GM19240 (cell line): ENCODE results near the gene MTARC1.

Experiments
- DNase-seq: peaks from one replicate; pipeline ENCODE4 v3.0.0; 2011; ENCODE audit warnings: low spot score; ENCODE audit not compliant: insufficient read length

MTARC1 gene

DNA sequence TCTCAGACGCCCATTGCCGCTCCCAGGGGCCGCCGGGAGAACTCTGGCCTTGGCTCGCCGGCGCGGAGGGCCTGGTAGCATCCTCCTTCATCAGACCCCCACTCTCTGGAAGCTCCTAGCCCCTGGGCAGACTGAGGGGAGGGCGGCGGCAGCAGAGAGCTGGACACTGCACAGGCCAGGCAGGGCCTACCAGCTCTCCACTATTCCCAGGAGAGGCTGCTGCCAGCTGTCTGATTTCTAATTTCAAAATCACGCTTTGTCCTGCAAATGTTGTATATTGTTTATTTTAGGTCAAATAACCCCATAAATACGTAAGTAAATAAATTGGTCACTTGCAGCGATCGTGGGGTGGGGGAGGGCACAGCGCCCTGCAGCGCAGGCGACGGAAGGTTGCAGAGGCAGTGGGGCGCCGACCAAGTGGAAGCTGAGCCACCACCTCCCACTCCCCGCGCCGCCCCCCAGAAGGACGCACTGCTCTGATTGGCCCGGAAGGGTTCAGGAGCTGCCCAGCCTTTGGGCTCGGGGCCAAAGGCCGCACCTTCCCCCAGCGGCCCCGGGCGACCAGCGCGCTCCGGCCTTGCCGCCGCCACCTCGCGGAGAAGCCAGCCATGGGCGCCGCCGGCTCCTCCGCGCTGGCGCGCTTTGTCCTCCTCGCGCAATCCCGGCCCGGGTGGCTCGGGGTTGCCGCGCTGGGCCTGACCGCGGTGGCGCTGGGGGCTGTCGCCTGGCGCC, at the start of gene MTARC1:
Gene MTARC1 (plus strand): TSS at position 577 of the 732 bp plus-strand sequence. CDS start 32 bp downstream, at position 609.
- DNase-seq, result no peak

DNA sequence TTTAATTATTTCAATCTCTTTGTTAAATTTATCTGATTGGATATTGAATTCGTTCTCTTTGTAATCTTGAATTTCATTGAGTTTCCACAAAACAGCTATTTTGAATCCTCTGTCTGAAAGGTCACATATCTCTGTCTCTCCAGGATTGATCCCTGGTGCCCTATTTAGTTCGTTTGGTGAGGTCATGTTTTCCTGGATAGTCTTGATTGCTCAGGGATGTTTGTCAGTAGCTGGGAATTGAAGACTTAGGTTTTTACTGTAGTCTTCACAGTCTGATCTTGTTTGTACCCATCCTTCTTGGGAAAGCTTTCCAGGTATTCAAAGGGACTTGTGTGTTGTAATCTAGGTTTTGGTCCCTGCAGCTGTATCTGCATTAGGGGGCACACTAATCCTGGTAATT, 45.4 kb upstream of the MTARC1 start:
- no peak for DNase-seq

DNA sequence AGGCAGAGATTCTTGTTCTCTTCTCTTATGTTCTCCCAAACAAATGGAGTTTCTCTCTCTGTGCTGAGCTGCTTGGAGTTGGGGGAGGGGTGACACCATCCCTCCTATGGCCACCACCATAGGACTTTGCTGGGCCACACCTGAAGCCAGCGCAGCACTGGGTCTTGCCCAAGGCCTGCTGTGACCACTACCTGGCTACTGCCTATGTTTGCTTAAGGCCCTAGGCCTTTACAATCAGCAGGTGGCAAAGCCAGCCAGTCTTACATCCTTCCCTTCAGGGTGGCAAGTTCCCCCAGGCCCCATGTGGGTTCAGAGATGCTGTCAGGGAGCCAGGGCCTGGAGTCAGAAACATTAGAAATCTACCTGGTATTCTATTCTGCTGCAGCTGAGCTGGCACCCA, 44.9 kb upstream of the MTARC1 start:
- no peak for DNase-seq

DNA sequence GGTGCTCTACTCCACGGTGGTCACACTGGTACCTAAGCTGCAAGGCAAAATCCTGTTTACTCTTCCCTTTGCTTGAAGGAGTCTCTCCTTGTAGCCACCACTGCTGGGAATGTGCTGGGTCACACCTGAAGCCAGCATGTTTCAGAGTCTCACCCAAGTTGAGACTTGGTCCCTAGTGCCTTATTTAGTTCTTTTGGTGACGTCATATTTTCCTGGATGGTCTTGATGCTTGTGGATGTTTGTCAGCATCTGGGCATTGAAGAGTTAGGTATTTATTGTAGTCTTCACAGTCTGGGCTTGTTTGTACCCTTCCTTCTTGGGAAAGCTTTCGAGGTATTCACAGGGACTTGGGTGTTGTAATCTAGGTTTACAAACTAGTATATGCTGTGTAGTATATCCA, 44.2 kb upstream of the MTARC1 start:
- no peak for DNase-seq

DNA sequence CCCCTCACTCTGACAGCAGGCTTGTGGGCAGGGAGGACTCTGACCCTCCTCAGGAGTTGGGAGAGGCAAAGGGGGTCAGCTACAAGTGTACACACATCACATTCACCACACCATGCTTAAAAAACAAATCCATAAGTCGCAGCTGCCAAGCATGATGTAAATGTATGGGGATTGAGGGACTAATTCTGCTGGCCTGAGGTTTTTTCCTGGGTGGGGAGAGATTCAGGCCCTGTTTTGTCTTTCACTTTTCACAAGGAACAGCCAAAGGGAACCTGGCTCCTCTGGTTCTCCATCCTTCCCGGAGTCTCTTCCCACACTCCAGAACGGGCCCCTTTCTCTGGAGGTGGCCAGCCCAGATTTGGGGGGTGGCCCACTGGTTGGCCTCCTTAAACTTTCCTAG, 39.9 kb upstream of the MTARC1 start:
- no peak for DNase-seq

DNA sequence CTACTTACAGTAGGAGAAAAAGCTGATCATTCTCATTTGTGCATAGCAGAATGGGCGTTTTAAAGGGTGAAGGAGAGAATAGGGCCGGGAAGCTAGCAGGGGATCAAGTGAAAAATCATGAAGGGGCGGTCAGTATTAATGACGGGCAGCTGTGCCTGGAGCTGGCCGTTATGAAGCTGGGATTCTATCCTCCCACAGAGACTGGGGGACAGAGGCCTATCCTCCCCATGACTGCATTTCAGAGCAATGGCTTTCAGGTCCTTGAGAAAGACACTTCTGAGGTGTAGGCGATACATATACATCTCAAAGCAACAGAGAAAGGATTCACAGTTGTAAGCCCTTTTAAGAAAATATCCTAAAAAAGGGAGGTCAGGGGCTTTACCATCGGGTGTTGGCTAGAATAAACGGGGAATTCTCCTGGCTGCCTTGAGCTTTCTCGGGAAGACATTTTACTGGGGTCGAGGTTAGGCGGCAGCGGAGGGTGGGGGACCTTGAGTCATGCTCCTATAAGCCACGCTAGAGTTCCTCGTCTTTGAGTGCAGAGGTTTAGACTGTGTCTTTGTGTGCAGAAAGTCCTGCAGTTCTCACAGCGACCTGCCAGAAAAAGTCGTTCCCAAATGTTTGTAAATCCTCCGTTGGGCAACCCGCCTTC, 39.1 kb upstream of the MTARC1 start:
- DNase-seq, result no peak

DNA sequence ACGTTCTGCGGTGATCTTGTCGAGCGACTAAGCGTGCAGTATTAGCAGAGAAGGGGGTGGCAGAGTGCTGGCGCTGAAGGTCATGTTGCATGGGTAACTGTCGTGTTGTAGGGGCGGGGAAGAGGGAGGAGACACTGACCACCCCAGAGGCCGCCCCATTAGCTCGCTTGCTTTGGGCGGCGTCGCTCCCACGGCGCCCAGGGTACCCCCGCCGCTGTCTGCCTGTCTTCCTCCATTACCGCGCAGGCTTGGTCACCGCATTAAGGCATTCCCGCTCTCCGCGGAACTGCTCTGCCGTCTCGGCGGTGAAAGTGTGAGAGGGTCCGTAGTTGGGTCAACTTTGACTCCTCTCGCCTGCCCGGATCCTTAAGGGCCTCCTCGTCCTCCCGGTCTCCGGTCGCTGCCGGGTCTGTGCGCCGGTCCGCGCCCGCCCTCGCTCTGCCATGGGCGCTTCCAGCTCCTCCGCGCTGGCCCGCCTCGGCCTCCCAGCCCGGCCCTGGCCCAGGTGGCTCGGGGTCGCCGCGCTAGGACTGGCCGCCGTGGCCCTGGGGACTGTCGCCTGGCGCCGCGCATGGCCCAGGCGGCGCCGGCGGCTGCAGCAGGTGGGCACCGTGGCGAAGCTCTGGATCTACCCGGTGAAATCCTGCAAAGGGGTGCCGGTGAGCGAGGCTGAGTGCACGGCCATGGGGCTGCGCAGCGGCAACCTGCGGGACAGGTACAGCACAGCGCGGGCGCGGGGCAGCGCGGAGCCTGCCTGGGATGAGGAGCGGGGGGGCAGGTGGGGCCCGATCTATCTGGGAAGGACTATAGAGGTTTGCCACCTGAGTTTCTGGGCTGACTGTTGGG, 38.4 kb upstream of the MTARC1 start, which contains the start of gene MTARC2:
Gene MTARC2 (plus strand): TSS at position 234 of the 846 bp plus-strand sequence. CDS start 210 bp downstream, at position 444.
- DNase-seq, result no peak

DNA sequence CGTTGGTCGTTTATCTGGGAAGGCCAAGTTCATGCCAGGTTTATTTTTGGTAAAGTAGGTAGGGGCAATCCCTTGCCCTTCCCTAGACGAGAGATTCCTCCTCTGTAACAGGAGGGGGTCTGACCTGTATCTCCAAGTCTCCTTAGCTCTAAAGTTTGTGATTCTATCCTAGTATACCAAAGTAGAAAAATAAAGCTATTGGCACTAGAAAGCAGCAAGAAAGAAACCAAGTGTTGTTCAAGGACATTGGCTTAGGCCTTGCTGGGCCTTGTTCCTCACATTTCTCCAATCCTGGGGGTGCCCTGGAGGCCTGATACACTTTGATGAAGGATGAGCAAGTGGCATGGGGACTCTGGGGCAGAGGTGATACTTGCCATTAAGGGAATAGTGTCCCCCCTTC, 37.8 kb upstream of the MTARC1 start:
- no peak for DNase-seq

DNA sequence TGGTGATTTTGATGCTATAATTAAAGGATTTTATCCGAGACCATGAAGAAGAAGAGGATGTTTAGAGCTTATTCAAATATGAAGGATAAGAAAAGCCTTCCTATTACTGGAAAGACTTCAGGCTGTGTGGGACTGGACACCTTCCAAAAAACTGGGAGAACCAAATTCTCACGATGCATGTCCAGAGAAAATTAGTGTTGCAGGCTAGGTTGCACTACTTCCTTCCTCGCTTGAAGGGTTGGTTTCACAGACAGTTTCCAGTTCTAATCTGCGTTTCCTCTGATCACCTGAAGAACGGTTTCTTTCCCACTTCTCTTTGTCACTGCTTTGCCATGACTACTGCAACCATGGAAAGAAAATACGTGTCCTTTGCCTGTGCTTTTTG, 36.6 kb upstream of the MTARC1 start:
- no peak for DNase-seq

DNA sequence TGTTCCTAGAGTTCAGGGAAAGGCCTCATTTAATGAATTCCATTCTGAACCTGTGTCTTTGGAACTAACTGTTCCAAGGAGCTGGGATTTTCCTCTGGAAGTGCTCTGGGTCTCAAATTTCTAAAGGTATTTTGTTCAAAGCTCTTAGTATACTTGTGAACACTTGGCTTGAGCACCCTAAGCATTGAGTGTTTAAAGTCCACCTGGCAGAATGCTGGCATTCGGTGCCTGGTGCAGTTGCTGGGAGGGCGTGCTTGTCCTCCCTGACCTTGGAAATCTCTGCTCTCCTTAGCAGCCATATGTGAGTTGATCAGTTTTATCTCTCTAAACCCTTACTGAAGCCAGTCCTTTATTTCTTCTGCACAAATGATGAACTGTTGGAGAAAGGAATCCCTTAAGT, 35.6 kb upstream of the MTARC1 start:
- no peak for DNase-seq

DNA sequence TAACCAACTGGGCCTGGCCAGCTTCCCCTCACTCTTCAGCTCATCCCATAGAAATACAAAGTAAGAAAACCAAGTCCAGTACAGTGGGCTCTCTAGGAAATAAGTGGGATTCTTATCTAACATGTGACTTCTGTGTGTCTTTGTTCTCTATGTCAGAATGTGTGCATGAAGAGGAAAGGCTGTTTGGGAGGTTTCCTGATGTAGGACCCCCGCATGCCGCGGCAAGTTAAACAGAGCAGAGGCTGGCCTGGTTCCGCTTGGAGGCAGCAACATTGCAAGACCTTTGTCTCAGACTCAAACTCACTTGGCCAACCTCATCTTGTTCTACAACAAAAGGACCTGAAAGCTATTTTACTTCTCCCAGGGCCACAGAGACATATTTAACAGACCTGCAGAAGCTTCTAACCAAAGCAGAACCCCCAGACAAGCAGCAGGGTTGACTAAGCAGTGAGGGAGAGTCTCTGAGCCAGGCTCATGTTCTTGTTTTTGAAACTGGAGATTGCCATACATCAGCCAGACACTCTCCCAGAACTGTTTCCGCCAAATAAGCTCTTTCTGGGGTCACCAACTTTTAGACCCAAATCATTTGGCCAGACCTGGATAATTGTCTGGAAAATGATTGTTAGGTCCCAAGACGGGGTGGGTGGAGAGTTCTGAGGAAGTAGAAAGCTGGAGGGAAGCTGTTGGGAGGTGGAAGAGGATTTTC, 32.3 kb upstream of the MTARC1 start:
- no peak for DNase-seq

DNA sequence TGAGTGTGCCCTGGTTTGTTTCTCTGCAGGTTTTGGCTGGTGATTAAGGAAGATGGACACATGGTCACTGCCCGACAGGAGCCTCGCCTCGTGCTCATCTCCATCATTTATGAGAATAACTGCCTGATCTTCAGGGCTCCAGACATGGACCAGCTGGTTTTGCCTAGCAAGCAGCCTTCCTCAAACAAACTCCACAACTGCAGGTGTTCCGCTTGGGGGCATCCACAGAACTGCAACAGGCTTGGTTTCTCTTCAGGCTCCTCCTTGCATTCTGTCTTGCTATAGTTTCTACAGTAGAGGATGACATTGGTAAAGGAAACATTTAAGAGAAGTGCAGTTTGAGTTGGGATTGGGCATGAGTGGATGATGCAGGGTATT, 31.8 kb upstream of the MTARC1 start:
- no peak for DNase-seq

DNA sequence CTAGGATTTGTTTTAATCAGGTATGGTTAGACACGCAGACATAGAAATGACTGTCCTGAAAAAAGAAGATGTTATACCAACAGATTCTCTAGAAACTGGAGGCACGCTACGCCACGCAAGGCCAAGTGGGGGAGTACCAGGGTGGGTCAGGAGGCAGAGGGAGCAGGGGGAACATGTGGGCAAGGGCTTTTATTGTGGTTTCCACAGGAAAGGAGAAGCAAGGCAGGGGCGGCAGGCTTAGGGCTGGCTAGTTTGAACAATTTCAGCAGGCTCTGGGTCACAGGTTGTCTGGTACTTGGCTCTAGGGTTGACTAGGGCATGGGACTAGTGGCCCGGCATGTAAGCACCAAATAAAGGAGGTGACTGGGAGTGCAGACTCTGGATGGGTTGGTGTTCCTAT, 31.4 kb upstream of the MTARC1 start:
- no peak for DNase-seq

DNA sequence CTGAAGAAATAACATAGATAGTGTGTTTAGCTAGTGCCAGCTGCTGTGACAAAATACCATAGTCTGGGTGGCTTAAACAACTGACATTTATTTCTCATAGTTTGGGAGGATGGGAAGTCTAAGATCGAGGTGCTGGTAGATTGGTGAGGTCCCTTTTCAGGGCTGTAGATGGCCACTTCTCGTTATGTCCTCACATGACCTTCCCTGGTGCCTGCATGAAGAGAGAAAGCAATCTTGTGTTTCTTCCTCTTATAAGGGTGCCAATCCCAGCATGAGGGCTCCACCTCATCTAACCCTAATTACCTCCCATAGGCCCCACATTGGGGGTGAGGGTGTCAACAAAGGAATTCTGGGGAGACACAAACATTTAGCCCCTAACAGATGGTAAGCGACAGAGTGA, 29.3 kb upstream of the MTARC1 start:
- DNase-seq, result no peak

DNA sequence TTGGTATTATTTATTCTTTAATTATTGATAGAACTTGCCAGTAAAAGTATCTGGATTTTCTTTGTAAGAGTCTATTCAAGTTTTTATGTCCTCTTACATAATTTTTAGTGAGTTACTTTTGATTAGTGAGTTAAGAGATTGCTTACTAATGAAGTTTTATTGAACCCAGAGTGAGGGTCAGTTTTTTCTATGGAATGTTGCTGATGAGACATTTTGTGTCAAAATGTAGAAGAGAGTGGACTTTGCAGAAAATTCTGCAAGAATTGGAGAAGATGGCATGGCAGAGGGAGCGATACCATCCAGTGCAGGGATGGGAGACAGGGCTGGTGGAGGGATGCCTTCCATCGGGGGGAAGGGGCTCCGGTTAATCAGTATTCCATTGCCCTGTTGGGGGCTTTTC, 27.6 kb upstream of the MTARC1 start:
- DNase-seq, result no peak

DNA sequence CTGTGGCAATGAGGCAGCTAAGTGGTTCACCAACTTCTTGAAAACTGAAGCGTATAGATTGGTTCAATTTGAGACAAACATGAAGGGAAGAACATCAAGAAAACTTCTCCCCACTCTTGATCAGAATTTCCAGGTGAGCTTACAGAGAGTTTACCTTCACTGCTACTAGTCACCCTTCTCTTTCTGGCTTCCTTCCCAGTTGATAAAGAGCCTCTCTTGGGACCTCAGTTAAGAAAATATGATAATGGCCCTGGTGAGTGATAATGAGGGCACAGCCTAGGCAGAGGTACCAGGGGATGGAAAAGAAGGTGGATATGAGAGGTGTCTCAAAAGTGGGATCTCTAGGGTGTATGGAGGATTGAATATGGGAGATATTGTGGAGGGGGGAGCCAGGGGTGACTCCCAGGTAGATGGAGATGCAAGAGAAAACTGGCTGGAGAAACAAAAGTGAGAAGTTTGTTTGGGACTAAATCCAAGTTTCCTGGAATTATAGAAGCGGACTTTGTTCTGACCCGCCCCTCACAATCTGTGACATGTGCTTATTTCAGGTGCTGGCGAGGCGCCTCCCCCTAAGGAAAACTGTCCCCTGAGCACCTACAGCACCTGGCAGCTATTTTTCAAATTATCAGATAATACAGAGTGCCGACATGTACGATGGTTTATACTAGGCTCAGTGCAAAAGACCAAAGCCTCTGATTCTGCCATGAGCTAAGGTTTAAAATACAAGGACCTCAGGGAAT, 24.9 kb upstream of the MTARC1 start:
- no peak for DNase-seq

DNA sequence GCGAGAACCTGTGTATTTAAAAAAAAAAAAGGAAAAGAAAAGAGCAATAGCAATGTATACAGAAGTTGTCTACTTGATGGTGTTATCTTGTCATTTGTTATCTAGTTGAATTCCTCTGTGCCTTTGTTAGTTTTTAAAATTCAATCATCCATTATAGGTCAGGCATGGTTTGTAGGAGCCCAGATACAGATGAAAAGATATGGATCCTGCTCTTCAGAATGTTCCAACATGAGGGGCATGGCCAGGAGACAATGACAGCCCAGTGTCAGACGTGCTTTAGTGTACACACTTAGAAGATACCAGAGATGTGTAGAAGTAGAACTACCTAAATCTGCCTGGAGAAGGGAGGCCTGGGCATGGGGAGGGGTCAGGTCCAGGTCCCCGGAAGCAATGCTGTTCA, 22.0 kb upstream of the MTARC1 start:
- no peak for DNase-seq

DNA sequence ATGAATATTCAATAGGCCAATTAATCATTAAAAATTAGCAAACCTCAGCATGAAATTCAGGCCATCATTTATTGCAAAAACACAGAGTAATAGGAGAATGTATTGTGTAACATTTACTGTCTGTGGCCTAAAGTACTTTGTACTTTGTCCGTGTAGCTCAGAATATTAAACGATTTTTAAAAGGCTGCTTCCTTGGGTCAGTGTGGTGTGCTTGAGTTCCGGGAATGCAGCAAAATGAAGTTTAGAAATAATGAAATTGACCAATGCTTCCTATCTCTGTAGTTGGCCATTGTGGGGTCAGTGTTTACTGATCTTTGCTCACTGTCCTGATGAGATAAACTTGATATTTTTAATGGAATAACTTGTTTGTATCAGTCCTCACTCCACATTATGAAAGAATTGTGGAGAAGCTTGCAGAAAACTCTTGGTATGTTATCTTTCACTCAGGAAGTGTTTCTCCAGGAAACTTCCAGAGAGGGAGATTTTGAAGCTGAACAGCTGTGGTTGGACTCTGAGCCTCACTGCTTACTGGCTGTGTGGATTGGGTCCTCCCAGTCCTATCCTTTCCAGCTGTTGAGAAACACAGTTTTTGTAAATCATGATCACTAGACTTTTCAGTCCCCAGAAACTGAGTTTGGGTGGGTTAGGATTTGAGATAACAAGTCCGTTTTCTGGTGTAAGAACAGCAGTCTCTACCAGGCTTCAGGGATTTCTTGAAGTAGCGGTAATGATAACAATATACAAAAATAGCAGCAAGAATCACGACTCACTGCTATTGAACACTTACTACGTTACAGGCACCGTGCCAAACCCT, 19.2 kb upstream of the MTARC1 start:
- DNase-seq, result no peak

DNA sequence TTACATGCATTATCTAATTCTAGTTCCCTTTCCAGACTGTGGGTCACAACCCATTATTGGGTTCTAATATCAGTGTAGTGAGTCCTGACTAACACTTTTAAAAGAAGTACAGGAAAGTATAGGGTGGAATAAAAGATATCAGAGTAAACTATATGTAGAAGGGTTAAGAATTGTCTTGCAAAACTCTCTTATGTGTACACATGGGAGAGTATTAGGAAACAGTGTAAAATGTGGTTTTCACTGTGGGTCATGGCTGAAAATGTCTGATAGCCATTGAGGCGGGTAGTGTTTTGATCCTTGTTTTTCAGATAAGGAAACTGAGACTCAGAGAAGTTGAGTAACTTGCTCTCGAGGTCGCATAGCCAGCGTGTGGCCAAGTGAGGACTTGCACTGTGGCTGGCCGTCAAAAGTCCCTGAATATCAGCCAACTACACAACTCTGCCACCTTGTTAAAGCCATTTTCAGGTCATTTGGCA, 18.5 kb upstream of the MTARC1 start:
- no peak for DNase-seq

DNA sequence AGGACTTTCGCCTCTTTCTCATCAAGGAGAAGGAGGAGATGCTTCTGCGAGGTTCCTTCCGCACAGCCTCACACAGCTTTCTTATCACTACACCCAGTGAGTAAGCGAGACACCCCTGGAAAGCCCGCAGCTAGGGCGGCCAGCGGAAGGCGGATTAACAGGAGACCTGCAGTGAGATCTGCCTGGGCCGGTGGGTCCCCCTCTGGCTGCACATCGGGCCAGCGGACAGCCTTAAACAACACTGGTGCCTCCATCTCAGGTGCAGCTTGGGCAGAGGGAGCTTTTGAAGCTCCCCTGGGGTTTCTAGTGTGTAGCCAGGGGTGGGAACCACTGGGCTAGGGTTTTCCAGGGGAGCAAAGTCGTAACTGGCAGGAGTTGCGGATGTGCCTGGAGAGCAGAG, 17.5 kb upstream of the MTARC1 start:
- DNase-seq, result no peak
